HG03175 (cell line): ENCODE results near the gene HDHD3.
"Not testable (repeated sequence)": the region's sequence is repeated elsewhere in the genome, so short reads cannot be mapped to it uniquely, and the experiment has no call there.

Experiments used
- ATAC-seq: cut with Tn5 transposase; IDR thresholded peaks from one replicate; pipeline ENCODE4 v1.9.1; 2021; ENCODE audit warnings: mild to moderate bottlenecking, moderate library complexity; ENCODE audit not compliant: unreplicated experiment

HDHD3 gene, protein sequence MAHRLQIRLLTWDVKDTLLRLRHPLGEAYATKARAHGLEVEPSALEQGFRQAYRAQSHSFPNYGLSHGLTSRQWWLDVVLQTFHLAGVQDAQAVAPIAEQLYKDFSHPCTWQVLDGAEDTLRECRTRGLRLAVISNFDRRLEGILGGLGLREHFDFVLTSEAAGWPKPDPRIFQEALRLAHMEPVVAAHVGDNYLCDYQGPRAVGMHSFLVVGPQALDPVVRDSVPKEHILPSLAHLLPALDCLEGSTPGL

GRCh38 chr9:113376634-113377567, at the start of gene HDHD3:
TSS of gene HDHD3 (minus strand) at chr9:113376986. CDS start at chr9:113374354, 2,632 bp downstream.
- peak; percentile 86 for ATAC-seq

GRCh38 chr9:113425072-113425471, 48.3 kb upstream of the HDHD3 start:
- no peak for ATAC-seq

DNA sequence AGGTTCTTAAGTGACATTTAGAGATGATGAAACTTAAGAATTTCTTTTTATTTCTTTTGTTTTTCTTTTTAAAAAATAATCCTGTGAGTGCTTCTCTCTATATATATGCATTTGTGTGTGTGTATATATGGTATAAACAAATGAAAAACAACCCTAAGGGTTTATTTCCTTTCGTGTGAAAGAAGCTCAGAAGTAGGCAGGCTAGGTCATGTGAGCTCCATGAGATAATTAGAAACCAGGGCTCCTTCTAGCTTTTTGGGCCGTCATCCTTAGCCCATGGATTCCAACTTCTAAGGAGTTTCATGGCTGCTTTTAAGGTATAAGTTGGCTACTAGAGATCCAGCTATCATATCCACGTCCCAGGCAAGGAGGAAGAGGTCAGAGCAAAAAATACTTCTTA, 44.9 kb upstream of the HDHD3 start:
- ATAC-seq: no peak

DNA sequence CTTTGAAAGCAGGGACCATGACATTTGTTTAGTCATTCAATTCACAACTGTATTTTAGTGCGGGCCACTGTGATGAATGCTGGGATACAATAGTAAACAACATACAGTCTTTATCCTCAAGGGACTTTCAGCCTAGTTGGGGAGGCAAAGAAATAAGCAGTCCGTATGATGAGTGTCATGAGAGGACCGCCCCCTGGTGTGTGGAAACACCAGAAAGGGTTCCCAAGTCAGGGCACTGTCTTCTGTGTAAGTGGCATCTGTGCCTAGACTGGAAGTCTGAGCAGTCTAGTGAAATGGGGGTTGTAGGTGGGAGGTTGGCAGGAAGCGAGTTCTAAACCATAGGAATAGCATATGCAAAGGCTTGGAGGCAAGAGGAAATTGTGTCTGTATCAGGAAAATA, 40.6 kb upstream of the HDHD3 start:
- no peak for ATAC-seq

DNA sequence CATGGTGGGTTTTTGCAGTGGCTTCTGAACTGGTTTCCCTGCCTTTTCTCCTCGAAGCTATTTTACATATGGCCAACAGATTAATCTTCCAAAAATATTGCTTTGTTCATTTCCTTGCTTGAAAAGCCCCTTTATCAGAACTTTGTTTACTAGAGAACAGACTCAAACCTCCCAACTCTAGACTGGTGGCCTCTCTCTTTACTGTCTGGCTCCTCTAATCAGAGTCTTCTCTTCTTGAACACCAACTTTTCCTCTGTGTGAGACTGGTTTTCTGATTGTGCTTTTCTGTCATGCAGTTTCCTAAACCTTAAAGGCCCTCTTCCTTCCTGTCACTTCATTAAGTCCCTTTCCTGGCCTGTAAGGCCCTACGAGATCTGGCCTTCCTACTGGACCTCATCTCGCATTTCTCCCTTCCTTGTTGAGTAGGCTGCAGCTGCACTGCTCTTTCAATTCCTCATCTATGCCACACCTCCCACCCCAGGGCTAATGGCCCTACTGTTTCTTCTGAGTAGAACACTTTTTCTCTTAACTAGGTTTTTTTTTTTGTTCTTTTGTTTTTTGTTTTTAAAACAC, 39.4 kb upstream of the HDHD3 start:
- peak; percentile 98 for ATAC-seq

DNA sequence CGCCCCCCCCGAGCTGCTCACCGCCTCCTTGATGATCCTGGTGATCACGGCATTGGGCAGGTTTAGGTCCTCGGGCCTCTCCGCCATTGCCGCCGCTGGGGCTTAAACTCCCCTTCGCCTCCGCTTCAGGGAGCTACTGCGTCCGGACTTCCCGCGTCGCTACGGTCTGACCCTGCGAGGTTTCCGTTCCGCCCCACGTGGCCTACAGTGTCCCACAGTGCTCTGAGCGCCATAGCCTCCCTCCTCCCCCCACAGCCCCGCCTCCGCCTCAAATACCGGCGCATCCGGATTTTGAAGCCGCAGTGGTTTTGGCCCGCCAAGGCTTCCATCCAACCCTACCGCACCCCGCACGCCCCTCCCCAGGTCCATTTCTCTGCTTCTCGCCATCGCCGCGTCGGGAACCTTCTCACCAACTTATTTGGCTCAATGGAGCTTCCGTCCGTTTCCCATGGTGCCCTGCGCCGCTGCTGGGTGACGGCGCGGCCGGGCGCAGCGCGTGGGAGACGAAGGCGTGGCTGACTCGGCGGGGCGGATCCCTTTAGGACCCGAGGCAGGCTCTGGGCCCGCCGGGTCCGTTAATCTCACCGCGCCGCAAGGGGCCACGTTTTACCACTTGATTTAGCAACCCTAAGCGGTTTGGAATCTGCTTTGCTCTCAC, 33.5 kb upstream of the HDHD3 start, which contains the start of the genes C9orf43 and POLE3:
Gene C9orf43 (plus strand): TSS at position 541 of the 658 bp plus-strand sequence. CDS start 2,747 bp downstream, outside the sequence.
Gene POLE3 (minus strand): TSS at position 469 of the 658 bp plus-strand sequence. CDS start 382 bp downstream, at position 87.
- ATAC-seq: peak; percentile 93

- ATAC-seq: peak; percentile 18
These were observed 33.1 kb upstream of the HDHD3 start for GRCh38 chr9:113409883-113410206.

DNA sequence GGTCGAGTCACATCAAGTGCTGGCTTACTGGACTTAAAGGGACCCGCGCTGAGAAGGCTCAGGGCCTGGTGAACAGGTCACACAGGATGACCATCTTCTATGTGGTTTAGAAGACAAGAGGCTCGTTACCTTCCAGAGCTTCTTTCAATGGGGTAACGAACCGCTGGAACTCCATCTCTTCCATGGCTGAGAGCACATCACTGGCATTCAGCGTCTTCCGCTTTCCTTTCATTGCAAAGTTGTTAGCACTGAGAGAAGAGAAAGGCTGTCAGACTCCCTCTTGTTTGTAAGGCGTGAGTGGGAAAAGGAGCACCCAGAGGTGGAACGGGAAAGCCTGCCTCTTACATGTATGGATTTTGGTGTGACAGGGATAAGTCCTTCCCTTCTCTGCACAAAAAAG, 32.7 kb upstream of the HDHD3 start:
- ATAC-seq: no peak

DNA sequence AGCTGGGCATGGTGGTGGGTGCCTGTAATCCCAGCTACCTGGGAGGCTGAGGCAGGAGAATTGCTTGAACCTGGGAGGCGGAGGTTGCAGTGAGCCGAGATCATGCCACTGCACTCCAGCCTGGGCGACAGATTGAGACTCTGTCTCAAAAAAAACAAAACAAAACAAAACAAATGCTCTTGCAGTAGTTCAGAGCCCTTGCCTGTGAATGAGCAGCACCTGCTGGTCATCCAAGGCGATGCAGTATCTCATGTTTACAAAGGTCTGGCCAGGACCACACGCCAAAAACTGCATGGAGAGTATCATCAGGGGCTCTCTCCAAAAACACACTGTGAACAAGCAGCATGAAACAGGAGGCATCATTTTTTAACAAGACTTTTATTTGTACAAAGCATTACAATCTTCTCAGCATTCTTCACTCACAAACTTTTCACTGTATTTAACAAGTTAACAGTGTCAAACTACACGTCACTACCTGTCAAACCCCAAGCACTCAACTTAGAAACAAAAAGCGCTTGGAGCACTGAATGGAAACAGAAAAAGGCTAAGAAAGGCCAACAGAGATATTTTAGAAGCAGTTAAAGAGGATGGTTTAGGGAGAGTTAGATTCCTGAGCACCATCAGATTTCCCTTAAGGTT, 30.2 kb upstream of the HDHD3 start:
- not testable (repeated sequence) for ATAC-seq

DNA sequence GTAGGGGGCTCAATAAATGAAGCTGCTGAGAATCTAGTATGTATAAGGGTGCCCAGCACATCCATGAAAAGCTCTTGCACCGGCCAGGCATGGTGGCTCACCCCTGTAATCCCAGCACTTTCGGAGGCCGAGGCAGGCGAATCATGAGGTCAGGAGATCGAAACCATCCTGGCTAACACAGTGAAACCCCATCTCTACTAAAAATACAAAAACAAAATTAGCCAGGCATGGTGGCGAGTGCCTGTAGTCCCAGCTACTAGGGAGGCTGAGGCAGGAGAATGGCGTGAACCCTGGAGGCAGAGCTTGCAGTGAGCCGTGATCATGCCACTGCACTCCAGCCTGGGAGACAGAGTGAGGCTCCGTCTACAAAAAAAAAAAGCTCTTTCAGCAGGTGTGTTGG, 29.6 kb upstream of the HDHD3 start:
- not testable (repeated sequence) for ATAC-seq

- ATAC-seq: no peak
These were observed 26.9 kb upstream of the HDHD3 start for GRCh38 chr9:113403646-113404045.

- ATAC-seq: peak; percentile 99
These were observed 24.4 kb upstream of the HDHD3 start, which contains the start of gene ALAD for GRCh38 chr9:113401027-113401792. TSS of gene ALAD (minus strand) at chr9:113401284. CDS start at chr9:113393559, 7,725 bp downstream.

GRCh38 chr9:113399646-113400200, 22.9 kb upstream of the HDHD3 start:
- no peak for ATAC-seq

- no peak for ATAC-seq
These were observed 22.0 kb upstream of the HDHD3 start for GRCh38 chr9:113398796-113399195.

- no peak for ATAC-seq
These were observed 20.4 kb upstream of the HDHD3 start for GRCh38 chr9:113397203-113397631.

DNA sequence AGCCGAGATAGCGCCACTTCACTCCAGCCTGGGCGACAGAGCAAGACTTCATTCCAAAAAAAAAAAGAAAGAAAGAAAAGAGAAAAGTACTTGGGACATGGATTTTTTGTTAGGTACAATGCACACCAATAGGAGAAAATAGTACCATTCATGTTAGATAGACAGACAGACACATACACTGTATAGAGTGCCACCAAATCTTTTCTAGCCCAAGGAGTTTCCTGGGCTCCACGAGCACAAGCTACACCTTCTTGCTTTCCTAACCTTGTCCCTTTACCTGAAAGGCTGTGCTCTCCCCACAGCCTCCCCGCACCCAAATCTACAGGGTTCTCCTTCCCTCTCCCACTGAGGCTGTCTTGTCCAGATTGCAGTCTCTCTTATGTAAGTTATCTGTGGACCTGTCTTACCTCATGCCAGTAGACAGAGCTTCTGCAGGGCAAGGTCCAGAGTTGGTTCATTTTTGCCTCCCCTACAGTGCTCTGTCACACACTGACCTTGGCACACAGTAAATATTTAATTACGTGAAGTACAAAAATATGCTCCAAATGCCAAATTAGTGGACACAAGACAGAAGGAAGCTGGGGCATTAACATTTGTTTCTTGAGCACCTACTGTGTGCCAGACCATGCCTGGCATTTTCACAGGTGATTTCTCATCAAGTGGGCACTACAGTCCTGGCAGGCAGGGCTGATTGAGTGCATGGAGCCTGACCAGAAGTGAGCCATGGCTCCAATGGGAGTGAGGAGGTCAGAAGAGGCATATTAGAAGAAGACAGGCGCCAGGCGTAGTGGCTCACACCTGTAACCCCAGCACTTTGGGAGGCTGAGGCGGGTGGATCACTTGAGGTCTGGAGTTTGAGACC, 18.4 kb upstream of the HDHD3 start:
- no peak for ATAC-seq

DNA sequence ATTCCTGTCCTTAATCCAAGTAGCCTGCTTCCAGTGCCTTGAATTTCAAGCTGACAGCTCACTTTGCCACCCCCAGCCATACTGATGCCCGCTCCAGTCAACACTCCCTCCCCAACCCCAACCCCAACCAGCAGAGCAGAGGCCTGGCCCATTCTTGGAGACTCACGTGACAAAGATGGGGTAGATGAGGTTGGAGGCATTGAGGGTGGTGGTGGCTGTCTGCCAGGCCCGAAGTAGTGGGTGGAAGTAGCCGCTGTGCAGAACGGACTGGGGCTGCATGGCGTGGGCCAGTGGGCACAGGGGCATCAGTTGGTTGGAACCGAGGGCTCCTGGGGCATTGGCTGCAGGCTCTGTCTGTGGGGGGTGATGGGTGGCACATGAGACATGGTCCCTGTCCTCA, 16.5 kb upstream of the HDHD3 start:
- no peak for ATAC-seq

- no peak for ATAC-seq
These were observed 15.1 kb upstream of the HDHD3 start for GRCh38 chr9:113391917-113392316.
